PC-3 (cell line): ENCODE measurements around the gene IDS.
"Not testable (repeated sequence)": the region's sequence is repeated elsewhere in the genome, so short reads cannot be mapped to it uniquely, and the experiment has no call there.

ENCODE experiments used
- CTCF ChIP-seq: fragments of 300-600 bp; sonication (generic); conservative IDR thresholded peaks from 2 replicates; pipeline ENCODE4 v1.5.1; 2017; ENCODE audit warnings: antibody characterized with exemption, low read depth, mild to moderate bottlenecking, low read length
- EZH2 ChIP-seq: fragments of 300-600 bp; sonication (generic); IDR thresholded peaks from one replicate; pipeline ENCODE4 v1.6.1; 2017; ENCODE audit warnings: antibody characterized with exemption, mild to moderate bottlenecking, low read length; ENCODE audit not compliant: unreplicated experiment

GRCh38 chrX:149526318-149527033, 21.4 kb upstream of the IDS start:
- TF ChIP-seq CTCF, EZH2: not testable (repeated sequence)
